ENCODE results near the gene TRAPPC3L.

TRAPPC3L gene

GRCh38 chr6:116547358-116547757 is 1.9 kb upstream of the TRAPPC3L start:
- H3K4me3 ChIP-seq (ENCODE audit: low read length) = no peak overlapping the region
- DNase-seq (ENCODE audit: low read depth) = no peak
- no peak for TF ChIP-seq CTCF (conservative IDR thresholded peaks at IDR 0.05; ENCODE audit: low read depth, low read length)

GRCh38 chr6:116543149-116543548 is 2.3 kb downstream of the TRAPPC3L start:
- no peak for DNase-seq (ENCODE audit: low read depth)
- no peak overlapping the region for H3K4me3 ChIP-seq (ENCODE audit: low read length)
- TF ChIP-seq CTCF (conservative IDR thresholded peaks at IDR 0.05; ENCODE audit: low read depth, low read length) = no peak

- no peak for DNase-seq (ENCODE audit: low read depth)
- H3K4me3 ChIP-seq (ENCODE audit: low read length) = no peak overlapping the region
- TF ChIP-seq CTCF (conservative IDR thresholded peaks at IDR 0.05; ENCODE audit: low read depth, low read length) = no peak
Measured at GRCh38 chr6:116542426-116542825, 3.1 kb downstream of the TRAPPC3L start.

- TF ChIP-seq CTCF (conservative IDR thresholded peaks at IDR 0.05; ENCODE audit: low read depth, low read length) = peak; percentile 64
- no peak overlapping the region for H3K4me3 ChIP-seq (ENCODE audit: low read length)
- no peak for DNase-seq (ENCODE audit: low read depth)
Measured at GRCh38 chr6:116536216-116536621, 9.3 kb downstream of the TRAPPC3L start.

- H3K4me3 ChIP-seq (ENCODE audit: low read length) = no peak overlapping the region
- no peak for TF ChIP-seq CTCF (conservative IDR thresholded peaks at IDR 0.05; ENCODE audit: low read depth, low read length)
- DNase-seq (ENCODE audit: low read depth) = no peak
Measured at GRCh38 chr6:116535109-116535508, 10.4 kb downstream of the TRAPPC3L start.

- H3K4me3 ChIP-seq (ENCODE audit: low read length) = no peak overlapping the region
- no peak for DNase-seq (ENCODE audit: low read depth)
- peak; percentile 9 for TF ChIP-seq CTCF (conservative IDR thresholded peaks at IDR 0.05; ENCODE audit: low read depth, low read length)
Measured at GRCh38 chr6:116533233-116533957, 12.1 kb downstream of the TRAPPC3L start.
